Stimulated activated CD8-positive, alpha-beta memory T cell treated with anti-CD3 and anti-CD28 coated beads, Interleukin-15, amount 100 ng/mL, for 48 hours (primary cell): ENCODE data around the gene SNRPB.
"Not testable (repeated sequence)": the region's sequence is repeated elsewhere in the genome, so short reads cannot be mapped to it uniquely, and the experiment has no call there.

Source experiments
- DNase-seq, 2 donors: peaks; one replicate each; pipeline ENCODE4 v3.0.0-alpha.2; 2020; ENCODE audit warnings: low read depth in 2 of 2

The SNRPB gene

GRCh38 chr20:2470423-2471193 lies at the start of gene SNRPB:
SNRPB (minus strand) TSS chr20:2470789; CDS start chr20:2470690, 99 bp downstream.
- peak; percentile 95 to 96 for DNase-seq

DNA sequence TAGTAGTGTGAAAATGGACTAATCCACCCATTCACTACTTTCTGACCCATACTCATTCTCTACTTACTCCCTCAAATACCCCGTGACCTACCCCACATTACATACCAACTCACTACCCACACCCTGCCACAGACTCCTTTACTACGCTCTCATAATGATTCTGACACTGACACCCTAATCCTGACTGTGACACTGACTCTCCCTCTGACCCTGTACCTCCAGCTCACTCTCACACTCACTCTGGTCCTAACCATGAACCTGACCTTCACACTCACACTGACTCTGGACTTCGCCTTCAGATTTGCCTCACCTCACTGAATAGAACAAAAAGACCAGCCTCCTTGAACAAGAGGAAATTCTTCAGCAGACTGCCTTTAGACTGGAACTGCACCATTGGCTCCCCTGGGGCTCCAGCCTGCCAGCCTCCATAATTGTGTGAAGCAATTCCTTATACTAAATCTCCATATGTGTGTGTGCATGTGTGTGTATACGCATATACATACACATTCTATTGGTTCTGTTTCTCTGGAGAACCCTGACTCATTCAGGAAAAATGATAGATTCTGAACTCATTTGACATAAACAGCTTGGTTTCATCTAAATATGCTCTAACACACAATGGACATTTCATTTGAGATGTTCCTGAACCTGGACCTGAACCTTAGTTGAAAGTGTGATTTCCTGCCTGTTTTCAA lies 48.7 kb upstream of the SNRPB start:
- DNase-seq: no peak

DNA sequence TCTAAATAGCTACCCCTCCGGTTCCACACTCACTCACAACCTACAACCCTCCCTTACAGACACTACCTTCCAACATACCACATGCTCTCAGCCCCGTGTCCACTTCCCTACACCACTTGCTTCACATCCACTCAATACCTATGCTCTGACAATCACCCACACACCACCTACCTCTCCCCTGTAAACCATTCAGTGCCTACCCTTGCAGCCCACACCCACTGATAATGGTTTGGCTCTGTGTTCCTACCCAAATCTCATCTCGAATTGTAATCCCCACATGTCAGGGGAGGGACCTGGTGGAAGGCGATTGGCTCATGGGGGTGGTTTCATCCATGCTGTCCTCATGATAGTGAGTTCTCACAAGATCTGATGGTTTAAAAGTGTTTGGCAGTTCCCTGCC lies 48.0 kb upstream of the SNRPB start:
- no peak for DNase-seq

- no peak for DNase-seq
These were observed 47.5 kb upstream of the SNRPB start for GRCh38 chr20:2518096-2518495.

- no peak for DNase-seq
These were observed 45.8 kb upstream of the SNRPB start for GRCh38 chr20:2516399-2516798.

GRCh38 chr20:2515203-2515602 lies 44.6 kb upstream of the SNRPB start:
- no peak for DNase-seq

- no peak for DNase-seq
These were observed 39.2 kb upstream of the SNRPB start for GRCh38 chr20:2509794-2510193.

DNA sequence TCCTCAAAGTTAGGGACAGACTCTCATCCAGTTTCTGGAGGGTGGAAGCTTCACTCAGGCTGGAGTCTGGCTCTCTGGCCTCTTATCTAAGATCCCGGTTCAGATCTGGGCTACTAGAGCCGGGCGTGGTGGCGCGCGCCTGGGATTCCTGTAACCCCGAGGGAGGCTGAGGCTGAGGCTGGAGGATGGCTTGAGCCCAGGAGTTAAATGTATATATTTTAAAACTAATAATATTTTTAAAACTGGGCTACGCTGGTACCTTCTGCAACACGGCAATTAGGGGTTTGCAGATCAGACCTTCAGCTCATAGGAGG lies 38.8 kb upstream of the SNRPB start:
- DNase-seq: no peak

DNA sequence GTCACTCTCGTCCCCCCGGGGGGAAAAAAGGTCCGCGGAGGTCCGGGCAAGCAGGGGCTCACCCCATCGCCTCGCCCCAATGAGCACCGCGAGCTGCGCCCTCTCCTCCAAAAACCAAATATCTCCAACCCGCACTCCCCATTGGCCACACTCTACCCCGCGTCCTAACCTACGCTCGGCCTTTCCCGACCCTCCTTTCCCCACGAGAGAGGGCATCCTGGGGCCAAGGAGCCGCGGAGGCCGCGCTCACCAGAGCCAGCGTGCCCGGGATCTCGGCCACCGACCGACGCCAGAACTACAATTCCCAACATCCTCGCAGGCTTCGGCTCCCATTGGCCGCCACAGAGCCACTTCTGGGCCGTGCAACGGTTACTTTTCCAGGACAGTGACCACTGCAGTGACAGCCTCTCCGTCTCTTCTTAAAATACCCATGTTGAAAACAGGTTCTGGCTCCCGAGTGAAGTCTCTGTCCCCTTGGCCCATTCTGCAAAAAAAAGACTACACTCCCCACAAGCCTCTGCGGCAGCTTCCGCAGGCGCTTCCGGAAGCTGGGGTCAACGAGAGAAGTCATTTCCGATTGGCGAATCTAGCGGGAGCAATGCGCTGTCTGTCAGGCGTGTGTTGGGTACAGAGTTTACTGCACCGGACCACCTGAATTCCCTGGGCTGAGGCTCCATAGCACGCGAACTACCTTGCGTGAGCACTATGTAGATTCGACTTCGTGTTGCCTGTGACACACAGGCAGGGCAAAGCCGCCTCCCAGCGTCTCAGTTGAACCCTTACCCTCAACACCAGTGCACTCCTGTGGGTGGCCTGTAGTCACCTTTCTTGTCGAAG lies 38.3 kb upstream of the SNRPB start, which contains the start of gene ZNF343:
TSS of gene ZNF343 (minus strand) at position 285 of the 837 bp plus-strand sequence. CDS start 15,020 bp downstream, outside the sequence.
- peak; percentile 59 to 74 for DNase-seq

DNA sequence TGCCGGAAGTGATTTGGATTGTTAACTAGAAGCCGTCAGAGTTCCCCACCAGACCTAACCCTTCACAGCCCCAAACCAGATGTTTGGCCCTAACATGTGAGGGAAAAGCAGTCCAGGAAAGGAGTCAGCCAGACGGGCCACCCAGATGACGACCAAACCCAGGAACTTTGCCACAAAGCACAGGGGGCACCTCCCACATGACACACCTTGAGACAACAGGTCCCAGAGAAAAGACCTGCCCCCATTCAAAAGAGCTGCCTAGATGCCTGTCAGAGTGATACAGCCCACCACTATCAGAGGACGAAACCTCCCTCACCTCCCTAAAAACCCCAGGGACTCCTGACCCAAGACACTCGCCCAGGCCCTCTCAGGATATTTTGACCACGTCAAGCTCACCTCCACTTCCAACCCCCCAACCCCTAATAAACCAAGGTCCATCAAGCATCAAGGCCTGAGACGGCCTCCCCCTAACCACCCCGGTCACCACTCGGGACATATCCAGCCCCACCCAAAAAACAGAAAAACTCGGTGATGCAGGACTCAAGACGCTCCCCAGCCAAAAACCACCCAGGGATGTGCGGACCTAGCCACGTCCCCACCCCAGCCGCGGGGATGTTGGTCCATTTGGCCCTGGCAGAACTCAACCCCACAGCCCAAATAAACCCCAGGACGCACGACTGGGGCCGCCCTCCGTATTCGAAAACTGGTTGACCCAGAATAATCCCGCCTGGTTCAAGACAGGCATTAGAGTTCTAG lies 37.5 kb upstream of the SNRPB start:
- DNase-seq: no peak

- DNase-seq: no peak
These were observed 36.9 kb upstream of the SNRPB start for GRCh38 chr20:2507464-2507863.

- DNase-seq: not testable (repeated sequence)
These were observed 35.8 kb upstream of the SNRPB start for GRCh38 chr20:2506426-2506825.

DNA sequence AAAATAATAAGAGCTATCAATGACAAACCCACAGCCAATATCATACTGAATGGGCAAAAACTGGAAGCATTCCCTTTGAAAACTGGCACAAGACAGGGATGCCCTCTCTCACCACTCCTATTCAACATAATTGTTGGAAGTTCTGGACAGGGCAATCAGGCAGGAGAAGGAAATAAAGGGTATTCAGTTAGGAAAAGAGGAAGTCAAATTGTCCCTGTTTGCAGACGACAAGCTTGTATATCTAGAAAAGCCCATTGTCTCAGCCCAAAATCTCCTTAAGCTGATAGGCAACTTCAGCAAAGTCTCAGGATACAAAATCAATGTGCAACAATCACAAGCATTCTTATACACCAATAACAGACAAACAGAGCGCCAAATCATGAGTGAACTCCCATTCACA lies 34.2 kb upstream of the SNRPB start:
- not testable (repeated sequence) for DNase-seq

- DNase-seq: not testable (repeated sequence)
These were observed 32.3 kb upstream of the SNRPB start for GRCh38 chr20:2502808-2503384.

- DNase-seq: no peak
These were observed 15.1 kb upstream of the SNRPB start for GRCh38 chr20:2485661-2486060.

GRCh38 chr20:2485080-2485479 lies 14.5 kb upstream of the SNRPB start:
- DNase-seq: no peak

GRCh38 chr20:2483504-2483903 lies 12.9 kb upstream of the SNRPB start:
- no peak for DNase-seq

- DNase-seq: no peak
These were observed 9.8 kb upstream of the SNRPB start for GRCh38 chr20:2480381-2480780.

DNA sequence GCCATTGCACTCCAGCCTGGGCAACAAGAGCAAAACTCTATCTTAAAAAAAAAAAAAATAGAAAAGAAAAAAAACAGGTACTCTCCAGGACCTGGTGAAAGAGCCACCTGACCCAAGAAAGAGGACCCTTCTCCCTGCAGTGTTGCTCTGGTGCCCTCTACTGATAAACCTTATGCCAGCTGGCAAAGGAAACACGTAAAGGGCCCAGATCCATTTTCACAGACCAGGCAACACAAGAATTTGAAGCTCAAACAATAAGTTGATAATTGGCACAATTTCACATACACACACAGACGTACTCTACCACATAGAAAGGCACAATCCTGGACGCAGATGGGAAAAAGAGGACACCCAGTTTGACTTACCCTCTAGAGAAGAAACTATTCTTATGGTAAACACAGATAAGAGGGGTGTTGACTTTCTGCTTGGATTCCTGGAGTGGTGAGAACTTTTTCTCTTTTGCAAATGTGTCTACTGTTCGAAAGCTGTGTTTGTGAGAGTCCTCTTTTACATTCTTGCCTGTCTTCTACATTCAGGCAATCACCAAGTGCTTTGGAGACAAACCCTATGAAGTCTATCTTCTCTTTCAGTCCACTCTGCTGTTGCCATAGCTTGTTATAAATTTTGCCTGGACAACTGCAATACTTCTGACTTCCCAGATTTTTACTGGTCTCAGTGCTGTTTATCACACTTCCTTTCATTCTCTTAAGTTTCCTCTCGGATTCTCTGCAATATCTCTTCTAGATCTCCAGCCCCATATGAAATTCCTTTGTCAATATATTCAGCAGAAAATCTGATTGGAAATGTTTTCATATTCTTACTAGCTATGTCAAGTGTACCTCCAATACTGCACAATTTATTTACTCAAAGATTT lies 6.4 kb upstream of the SNRPB start:
- DNase-seq: no peak
